ENCODE data around the gene CHEK1.
"Not testable (repeated sequence)": the region's sequence is repeated elsewhere in the genome, so short reads cannot be mapped to it uniquely, and the experiment has no call there.

CHEK1 gene

GRCh38 chr11:125624756-125625213 lies at the start of gene CHEK1:
Gene CHEK1 (plus strand): TSS chr11:125625163. CDS start chr11:125626769, 1,606 bp downstream.
- in situ Hi-C loops (cut with HindIII; ENCODE audit: low sequenced_read_pairs) = no loop called here

- in situ Hi-C loops (cut with HindIII; ENCODE audit: low sequenced_read_pairs) = not testable (repeated sequence)
Measured at GRCh38 chr11:125577181-125577580, 47.8 kb upstream of the CHEK1 start.

DNA sequence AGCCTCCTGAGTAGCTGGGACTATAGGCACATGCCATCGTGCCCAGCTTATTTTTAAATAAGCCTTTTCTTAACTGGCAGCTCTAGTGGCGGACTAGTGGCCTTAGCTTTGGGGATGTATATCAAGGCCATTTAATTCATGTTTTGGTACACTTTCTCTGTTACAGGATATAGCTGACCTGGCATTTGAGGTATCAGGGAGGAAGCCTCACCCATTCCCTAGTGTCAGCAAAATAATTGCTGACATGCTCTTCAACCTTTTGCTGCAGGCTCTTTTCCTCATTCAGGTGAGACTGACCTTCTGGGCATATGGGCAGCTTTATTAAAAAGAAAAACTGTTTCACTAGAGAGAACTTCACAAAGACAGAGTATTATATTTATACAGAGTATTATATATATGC lies 46.2 kb upstream of the CHEK1 start:
- in situ Hi-C loops (cut with HindIII; ENCODE audit: low sequenced_read_pairs) = no loop called here

DNA sequence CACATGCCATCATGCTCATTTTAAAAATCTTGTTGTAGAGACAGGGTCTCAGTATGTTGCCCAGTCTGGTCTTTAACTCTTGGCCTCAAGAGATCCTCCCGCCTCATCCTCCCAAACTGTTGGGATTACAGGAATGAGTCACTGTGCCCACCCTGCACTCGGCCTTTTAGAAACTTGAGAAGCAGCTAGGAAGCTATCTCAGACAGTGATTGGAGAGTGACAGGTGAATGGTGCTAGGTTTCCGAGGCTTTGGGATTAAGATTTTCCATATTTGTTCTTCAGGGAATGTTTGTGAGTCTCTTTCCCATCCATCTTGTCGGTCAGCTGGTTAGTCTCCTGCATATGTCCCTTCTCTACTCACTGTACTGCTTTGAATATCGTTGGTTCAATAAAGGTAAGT lies 45.2 kb upstream of the CHEK1 start:
- in situ Hi-C loops (cut with HindIII; ENCODE audit: low sequenced_read_pairs) = no loop called here

DNA sequence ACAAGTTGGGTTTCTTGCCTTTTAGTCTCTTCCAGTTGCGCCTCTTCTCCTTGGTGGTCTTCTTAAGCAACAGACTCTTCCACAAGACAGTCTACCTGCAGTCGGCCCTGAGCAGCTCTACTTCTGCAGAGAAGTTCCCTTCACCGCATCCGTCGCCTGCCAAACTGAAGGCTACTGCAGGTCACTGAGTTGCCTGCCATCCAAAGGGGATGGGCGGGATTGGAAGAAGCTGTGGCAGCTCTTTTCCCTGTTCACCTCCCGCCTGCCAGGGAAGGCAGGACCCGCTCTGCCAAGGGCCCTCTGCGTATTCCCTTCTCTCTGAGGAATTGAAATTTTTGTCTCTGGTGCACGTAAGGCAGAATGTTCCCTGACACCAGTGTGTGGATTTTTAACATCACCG lies 41.5 kb upstream of the CHEK1 start:
- in situ Hi-C loops (cut with HindIII; ENCODE audit: low sequenced_read_pairs) = no loop called here

GRCh38 chr11:125585487-125585886 lies 39.5 kb upstream of the CHEK1 start:
- in situ Hi-C loops (cut with HindIII; ENCODE audit: low sequenced_read_pairs) = no loop called here

GRCh38 chr11:125586623-125587022 lies 38.3 kb upstream of the CHEK1 start:
- in situ Hi-C loops (cut with HindIII; ENCODE audit: low sequenced_read_pairs) = no loop called here

DNA sequence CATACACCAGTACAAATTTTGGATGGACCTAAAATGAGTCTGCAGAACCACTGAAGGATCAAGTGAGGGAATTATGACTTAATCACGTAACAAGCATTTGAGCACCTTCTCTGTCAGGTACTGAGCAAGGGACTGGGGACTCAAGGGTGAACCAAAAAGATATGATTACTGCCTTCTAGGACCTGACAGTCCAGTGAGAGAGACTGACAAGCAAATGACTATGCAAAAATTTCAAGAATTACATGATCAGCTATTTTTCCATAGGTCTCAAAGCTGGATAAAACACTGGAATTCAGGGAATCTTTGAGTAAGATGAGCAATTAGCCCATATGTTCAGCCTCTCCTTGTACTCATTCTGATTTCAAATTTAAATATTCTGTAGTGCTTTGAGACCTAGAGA lies 37.5 kb upstream of the CHEK1 start:
- in situ Hi-C loops (cut with HindIII; ENCODE audit: low sequenced_read_pairs) = no loop called here

- in situ Hi-C loops (cut with HindIII; ENCODE audit: low sequenced_read_pairs) = no loop called here
Measured at GRCh38 chr11:125588505-125588904, 36.5 kb upstream of the CHEK1 start.

DNA sequence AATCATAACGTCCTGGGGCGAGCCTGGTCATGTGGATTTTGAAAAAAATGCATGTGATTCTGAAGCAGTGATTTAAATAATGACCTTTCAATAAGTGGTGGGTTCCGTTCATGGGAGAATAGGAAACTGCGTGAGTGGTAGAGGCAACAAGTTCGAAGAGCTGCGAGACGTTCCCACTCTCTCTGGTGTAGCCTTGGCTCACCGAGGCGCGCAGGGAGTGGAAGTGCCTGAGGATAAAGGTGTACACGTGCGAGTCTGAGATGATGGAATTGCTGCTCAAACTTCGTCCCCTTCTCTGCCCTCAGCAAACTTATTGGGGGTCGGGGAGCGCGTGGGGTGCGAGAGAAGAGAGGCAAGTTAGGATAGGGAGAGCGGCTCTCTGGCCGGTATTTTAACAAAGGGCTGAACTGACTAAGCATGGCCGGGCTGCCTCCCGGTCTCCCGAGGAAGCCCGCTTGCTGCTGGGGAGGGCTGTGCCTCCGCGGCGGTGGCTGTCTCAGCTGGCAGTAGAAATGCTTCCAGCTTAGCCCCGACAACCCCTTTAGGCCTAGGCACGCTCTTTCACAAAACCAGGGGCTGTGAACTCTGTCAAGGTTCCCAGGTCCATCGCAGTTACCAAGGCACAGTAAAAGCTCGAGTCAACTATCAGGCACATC lies 33.2 kb upstream of the CHEK1 start:
- in situ Hi-C loops (cut with HindIII; ENCODE audit: low sequenced_read_pairs) = no loop called here

DNA sequence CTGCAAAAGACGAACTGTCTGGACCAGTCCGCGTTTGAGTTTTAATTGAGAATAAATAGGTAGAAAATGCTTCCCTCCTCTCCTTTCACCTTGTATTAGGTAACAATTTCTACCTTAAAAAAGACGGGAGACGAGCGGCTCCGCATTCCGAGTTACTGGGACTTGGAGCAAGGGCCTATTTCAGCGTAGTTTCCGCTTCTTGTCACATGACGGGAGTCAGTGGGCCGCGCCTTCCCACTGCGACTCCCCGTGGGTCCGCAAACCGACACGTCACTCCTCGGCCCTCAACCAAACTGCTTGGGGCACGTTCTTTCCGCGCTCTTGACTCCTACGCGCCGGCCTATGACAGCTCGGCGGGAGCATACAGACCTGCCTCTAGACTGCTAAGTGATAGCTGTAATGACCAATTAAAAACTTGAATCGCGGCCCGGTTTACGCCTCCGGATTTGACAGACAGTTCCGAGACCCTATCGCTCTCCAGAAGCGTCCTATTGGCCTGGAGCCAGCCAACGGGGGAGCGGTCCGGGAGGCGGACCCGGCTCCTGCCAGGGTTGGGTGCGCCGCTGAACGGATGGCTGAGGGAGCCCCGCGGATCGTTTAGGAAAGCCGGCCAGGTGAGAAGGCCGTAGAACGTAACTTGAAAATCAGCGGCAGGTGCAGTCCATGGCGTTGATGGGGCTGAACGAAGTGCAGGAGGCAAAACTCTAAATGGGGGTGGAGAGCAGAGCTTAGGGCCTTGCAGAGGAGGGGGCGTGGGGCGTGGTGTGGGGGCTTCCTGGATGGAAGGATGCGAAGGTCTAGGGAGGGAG lies 32.5 kb upstream of the CHEK1 start, which contains the start of gene STT3A:
Gene STT3A (plus strand): TSS at position 548 of the 809 bp plus-strand sequence. CDS start 3,064 bp downstream, outside the sequence.
- in situ Hi-C loops (cut with HindIII; ENCODE audit: low sequenced_read_pairs) = no loop called here

- in situ Hi-C loops (cut with HindIII; ENCODE audit: low sequenced_read_pairs) = no loop called here
Measured at GRCh38 chr11:125593114-125593820, 31.7 kb upstream of the CHEK1 start.

- in situ Hi-C loops (cut with HindIII; ENCODE audit: low sequenced_read_pairs) = no loop called here
Measured at GRCh38 chr11:125594958-125595357, 30.0 kb upstream of the CHEK1 start.

- in situ Hi-C loops (cut with HindIII; ENCODE audit: low sequenced_read_pairs) = no loop called here
Measured at GRCh38 chr11:125600663-125601062, 24.3 kb upstream of the CHEK1 start.

DNA sequence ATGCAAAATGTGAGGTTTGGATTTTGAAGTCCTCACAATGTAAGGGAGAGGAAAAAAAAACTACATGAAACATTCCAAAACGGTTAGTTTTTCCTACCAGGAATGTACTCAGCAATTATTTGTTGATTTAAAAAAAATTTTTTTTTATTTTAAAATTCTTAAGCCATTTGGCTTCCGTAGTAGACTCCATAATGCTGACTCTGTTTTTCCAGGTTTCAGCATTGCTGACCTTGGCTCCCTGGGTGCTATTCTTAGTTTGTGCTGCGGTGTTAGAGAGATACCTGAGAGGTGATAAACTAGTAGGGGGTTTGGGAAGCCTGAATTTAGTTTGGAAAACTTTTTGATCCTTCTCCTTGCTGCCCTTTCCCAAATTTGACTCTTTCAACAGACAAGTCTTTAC lies 21.8 kb upstream of the CHEK1 start:
- in situ Hi-C loops (cut with HindIII; ENCODE audit: low sequenced_read_pairs) = no loop called here

GRCh38 chr11:125605417-125605816 lies 19.5 kb upstream of the CHEK1 start:
- in situ Hi-C loops (cut with HindIII; ENCODE audit: low sequenced_read_pairs) = no loop called here

- in situ Hi-C loops (cut with HindIII; ENCODE audit: low sequenced_read_pairs) = no loop called here
Measured at GRCh38 chr11:125609545-125609944, 15.4 kb upstream of the CHEK1 start.

DNA sequence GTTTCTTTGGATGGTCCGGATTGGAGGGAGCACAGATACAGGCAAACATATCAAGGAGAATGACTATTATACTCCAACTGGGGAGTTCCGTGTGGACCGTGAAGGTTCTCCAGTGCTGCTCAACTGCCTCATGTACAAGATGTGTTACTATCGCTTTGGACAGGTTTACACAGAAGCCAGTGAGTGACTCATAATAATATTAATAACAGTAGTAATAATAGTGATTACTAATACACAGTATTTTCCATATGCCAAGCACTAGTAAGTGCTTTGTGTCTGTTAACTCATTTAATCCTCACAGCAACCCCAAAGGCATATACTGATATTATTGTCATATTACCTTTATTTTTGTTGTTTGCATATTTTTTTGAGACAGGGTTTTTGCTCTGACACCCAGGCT lies 6.6 kb upstream of the CHEK1 start:
- in situ Hi-C loops (cut with HindIII; ENCODE audit: low sequenced_read_pairs) = no loop called here

DNA sequence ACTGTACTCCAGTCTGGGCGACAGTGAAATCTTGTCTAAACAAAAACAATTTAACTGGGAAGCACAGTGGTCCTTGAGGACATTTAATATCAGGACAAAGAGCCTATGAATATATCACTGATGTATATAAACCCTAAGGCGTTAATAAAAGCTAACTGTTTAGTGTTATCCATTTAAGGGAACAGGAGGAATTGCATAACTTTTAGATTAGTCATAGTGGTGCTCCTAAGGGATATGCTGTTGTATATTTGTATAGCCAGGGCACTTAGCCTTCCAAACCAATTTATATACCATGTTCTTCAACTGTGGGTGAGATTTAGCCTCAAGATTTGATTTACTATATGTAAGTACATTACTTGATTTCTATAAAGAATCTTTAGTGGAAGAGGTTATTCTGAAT lies 3.0 kb upstream of the CHEK1 start:
- in situ Hi-C loops (cut with HindIII; ENCODE audit: low sequenced_read_pairs) = no loop called here

DNA sequence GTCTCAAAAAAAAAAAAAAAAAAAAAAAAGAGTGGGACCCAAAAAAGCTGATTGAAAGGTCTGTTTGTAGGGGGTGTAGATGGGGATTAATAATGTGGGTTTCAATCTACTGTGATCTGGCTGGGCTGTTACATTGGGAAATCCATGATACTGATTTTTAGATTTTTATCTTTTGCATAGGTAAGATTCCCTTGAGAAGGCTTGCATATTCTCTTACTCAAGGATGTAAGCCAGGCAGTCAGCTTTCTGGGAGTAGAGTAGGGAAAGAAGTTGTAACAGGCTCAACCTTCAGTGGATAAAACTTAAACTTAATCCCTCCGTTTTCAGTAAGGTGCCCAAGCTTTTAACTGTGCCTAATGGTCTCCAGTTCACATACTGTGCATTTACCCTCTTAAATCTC lies 1.9 kb upstream of the CHEK1 start:
- in situ Hi-C loops (cut with HindIII; ENCODE audit: low sequenced_read_pairs) = no loop called here

- in situ Hi-C loops (cut with HindIII; ENCODE audit: low sequenced_read_pairs) = no loop called here
Measured at GRCh38 chr11:125625225-125625629, 264 bp downstream of the CHEK1 start.

All from DLD1 (cell line).